Measurements from ENCODE around the gene NPAS3.

Gene NPAS3

DNA sequence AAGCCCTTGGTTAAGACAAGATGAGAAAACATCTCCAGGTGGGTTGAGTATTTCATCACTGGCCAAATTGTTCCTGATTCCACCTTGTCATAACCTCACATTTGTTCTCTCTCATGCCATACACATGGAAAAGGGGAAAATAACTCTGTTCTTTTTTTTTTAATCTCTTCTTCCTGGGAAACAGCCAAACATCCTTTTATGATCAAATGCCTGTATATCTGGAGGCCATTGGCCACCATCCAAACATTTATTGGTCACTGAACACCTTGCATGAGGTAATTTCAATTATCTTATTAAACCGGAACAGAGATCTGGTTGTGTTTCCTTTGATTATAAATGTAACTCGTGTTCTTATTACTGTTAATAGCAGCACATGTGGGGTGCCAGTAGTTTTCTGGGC, 469.6 kb downstream of the NPAS3 start:
- in situ Hi-C loops (cut with HindIII; ENCODE audit: low sequenced_read_pairs) = no loop called here

DNA sequence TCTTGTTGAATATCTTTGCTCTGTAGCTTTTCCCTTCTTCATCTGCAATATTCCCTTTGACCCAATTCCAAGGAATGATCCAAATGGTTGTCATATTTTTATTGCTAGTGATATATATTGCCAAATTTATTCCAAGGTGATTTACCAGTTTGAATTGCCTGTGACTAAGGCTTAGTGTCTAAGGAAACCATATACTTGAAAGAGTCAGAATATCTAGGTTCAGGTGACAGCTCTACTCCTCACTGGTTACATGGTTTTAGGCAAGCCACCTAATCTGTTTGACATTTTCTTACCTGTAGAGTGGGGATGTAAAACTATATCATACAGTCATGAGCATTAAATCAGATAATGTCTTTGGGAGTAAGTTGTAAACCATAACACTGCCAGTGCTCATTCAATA, 473.8 kb downstream of the NPAS3 start:
- in situ Hi-C loops (cut with HindIII; ENCODE audit: low sequenced_read_pairs) = no loop called here

DNA sequence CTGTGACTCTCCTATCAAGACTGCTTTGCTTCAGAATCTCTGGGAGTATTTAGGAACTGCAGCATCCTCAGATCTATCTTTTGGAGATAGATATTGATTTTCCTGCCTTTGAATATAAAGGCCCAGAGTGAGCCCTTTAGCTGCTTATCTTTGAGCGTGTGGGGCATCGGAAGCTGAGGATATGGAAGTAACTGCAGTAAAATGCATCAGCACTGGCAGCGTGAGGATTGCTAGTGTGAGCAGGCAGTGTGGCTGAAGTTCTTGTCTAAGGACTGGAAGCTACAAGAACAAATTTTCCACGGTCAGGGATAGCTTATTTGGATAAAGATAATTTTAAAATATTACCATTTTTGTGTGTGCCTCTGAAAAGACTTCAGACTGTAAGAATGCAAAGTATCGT, 474.7 kb downstream of the NPAS3 start:
- in situ Hi-C loops (cut with HindIII; ENCODE audit: low sequenced_read_pairs) = no loop called here

DNA sequence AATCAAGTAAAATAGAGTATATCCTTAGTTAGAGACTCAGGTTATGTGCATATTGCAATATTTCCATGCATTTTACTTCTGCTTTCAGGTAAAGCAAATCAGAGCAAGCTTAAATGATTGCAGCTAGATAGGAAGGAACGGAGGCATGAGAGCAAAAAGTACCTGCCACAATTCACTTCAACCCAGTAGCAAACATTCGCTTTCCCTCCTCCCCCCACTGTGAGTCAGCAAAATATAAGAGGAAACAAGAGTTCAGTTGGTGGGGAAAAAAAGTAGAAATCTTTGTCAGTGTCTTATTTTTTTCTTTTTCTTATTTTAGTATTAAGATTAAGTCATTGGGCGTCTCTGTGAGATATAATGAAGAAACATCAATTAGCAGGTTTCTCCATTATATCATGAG, 475.4 kb downstream of the NPAS3 start:
- in situ Hi-C loops (cut with HindIII; ENCODE audit: low sequenced_read_pairs) = no loop called here

DNA sequence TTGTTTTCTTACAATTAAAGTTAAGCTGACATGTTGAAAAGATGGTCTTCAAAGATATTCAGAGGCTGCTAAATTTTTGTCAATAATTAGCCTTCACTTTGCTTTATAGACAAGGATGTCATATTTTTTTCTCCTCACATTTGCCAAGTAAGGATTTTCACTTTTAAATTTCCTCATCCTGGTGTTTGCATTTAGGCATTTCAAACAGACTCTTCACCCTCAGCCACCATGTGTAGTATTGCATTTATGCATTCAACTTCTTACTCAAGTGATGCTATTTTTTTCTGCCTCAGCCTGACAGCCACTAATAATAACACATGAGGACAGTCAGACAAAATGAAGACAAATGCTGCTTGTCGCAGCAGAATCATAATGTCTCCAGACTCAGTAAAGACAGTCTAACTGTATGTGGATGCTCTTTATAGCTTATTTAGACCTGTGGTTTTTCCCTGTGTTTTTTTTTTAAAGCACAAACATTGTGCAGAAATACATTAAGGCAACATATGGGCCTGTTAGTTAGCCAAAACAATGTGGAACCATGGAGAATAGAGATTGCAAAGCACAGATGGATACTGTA, 481.5 kb downstream of the NPAS3 start:
- in situ Hi-C loops (cut with HindIII; ENCODE audit: low sequenced_read_pairs) = no loop called here

DNA sequence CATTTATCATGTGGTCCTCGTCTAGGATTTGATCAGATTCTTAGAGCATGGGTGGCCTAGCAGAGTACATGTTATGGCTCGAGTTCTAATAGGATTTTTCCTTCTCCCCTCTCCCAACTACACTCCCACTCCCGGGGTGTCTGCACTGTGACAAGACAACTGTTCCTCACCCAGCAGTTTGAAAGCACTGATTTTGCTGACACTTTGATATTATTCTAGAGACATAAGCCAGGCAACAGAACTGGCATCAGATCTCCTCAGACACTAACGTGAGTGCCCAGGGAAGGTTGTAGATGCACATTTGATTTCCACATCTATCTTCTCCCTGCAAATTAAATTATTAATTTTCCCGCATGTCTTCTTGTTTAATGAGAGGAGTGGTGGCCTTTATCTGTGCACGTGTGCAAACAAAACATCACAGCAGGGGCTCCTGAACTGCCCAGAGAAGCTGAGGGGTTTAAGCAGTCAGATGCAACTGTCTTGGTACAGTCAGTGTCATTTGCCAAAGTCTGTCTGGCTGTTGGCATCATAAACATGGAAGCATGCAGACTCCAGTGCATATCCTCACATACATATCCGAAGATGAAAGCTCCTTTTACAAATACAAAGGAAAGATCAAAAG, 491.8 kb downstream of the NPAS3 start:
- in situ Hi-C loops (cut with HindIII; ENCODE audit: low sequenced_read_pairs) = no loop called here

DNA sequence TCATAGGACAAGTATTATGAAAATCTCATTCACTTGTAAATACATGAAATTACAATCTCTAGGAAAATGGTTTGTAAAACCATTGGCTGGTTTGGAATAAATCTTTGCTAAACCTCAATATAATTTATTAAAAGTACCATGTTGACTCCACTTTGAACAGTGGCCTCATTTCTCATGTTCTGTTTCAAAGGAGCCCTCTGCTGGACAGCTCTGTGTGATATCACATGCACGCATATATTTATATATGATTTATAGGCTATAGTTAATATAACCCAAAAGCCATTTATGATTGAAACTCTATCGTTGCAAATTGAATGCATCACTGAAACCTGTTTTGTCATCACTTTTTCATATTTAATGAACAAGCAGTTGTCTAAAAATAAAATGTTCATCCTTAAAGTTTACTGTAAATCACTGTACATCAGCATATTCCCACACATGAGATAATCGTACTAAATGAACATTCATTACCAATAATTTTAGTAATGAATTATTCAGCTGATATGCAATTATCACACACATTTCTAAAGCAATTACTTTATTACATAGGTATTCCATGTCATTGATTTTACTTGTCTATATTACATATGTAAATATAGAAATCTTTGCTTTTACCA, 493.8 kb downstream of the NPAS3 start:
- in situ Hi-C loops (cut with HindIII; ENCODE audit: low sequenced_read_pairs) = no loop called here

DNA sequence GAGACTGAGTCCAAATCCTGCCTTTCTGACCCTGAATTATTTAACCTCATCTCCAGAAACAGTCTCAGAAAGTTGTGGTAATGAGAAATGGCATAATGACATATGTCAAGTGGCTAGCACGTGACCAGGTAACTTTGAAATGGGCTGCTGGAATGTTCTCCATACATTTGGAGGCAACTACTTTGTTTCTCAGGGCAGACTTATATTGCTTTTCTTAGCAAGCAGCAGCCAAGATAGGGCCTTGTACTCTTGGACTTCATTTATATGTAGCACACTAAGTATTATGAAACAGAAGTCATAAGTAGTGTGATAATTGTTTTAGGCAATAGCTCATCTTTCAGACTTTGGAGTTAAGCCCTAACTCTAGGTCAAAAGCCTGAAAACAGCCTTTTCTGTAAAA, 494.7 kb downstream of the NPAS3 start:
- in situ Hi-C loops (cut with HindIII; ENCODE audit: low sequenced_read_pairs) = no loop called here

DNA sequence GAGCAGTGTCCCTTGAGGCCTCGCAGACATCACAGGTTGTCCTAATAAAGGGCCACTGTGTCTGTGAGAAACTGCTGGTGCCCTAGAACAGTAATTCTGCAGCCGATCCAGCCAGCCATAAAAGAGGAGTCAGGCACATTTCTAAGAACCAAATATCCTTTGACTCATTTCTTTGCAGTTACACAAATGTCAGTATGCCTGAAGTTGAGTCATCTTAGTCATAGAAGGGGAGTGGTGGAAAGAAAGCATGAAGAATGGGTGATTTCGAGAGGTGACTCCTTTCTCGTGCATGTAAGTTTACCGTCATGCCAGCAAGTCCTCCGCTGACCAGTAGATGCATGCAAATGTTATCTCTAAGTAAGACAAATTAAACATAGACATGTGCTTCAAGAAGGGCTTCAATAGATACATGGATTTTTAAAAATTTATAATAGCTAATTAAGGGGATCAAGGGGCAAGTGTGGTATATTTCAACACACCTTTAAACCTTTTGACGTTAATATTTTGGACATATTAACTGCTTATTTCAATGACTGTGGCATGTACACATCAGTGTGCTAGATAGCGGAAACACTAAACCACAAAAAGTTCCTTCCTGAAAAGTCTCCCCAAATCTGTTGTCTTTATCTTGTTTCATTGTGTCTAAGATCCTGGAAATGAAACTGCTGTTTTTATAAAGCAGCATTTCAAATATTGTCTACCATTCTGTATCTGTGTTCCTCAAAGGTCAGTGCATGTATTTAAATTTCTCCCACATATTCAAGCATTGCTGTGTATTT, 497.4 kb downstream of the NPAS3 start:
- in situ Hi-C loops (cut with HindIII; ENCODE audit: low sequenced_read_pairs) = no loop called here

DNA sequence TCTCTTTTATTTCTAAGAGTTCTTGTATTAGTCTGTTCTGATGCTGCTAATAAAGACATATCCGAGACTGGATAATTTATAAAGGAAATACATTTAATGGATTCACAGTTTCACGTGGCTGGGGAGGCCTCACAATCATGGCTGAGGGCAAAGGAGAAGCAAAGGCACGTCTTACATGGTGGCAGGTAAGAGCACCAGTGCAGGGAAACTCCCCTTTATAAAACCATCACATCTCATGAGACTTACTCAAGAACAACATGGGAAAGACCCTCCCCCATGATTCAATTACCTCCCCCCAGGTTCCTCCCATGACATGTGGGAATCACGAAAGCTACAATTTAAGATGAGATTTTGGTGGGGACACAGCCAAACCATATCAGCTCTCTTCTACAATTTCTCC, 503.0 kb downstream of the NPAS3 start:
- in situ Hi-C loops (cut with HindIII; ENCODE audit: low sequenced_read_pairs) = no loop called here

DNA sequence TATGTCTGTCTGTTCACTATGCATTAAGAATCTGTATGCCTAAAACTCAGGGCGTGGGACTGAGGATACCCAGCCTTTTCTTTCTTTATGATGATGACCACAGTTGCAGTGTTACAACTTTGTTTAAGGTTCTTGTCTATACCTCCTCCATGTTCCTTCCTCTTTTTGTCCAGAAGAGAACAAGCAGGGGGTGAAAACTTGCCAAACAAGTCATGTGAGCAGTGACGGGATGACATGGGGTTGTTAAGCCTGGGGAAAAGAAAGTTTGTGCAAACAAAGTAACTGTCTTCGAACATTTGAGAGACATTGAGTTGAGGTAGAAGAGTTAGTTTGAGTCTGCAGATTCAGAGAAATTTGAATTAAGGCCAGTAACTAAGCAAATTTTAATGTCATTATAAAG, 505.5 kb downstream of the NPAS3 start:
- in situ Hi-C loops (cut with HindIII; ENCODE audit: low sequenced_read_pairs) = no loop called here

DNA sequence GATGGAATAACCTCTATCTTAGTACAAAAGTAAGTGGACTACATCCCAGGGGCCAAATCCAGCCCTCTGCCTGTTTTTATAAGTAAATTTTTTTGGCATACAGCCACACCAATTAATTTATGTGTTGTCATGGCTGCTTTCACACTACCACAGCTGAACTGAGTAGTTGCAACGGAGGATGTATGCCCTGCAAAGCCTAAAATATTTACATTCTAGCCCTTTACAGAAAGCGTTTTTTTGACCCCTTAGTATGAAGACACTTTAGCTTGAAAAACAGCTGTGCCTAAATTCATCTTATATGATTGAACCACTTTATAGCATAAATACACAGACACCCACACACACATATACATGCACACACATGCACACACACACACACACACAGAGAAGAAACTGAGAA, 510.6 kb downstream of the NPAS3 start:
- in situ Hi-C loops (cut with HindIII; ENCODE audit: low sequenced_read_pairs) = no loop called here

DNA sequence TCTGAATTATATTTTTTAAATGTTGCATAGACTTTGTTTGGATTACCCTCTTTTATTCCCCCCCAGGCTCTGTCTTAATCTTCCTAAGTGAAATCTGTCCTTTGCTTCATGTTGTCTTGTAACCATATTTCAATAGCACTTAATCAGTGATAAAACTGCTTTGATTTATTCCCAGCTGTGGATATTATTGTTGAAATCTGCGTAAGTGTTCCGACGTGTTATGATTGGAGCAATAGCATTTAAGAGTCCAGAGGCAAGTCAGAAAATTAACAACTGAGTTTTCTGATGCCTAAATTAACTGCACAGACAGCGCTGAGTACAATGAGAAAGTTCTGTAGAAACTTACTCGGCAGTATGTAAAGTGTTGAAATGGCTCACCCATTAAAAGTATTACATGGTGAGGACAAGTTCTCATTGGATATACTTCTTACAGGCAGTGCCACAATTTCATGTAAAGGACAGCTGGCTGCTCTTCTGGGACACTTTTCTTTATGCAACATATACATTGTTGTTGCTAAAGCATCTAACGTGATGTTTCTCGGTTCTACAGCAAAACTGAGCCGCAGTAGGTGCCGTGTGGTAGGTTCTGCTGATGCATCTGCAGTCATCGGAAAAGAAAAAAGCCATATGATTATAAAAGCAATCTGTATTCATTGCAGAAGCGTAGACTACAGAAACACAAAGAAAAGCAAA, 511.2 kb downstream of the NPAS3 start:
- in situ Hi-C loops (cut with HindIII; ENCODE audit: low sequenced_read_pairs) = no loop called here

DNA sequence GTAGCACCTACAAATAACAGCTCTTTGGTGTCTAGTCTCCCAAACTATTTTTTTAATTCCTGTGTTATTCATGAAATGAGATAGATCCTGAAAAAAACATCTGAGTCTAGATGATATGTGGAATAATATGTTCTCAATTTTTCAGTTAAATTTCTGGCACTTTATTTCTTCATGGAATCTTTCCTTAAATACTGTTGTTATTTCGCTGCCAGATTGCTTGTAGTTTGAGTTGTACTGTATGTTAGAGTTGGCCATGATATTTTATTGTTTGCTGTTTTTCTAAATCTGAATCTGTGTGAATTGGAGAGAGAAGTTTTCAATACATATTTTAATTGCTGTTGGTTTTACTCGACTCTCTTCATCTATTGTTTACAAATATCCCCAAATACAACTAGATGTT, 511.7 kb downstream of the NPAS3 start:
- in situ Hi-C loops (cut with HindIII; ENCODE audit: low sequenced_read_pairs) = no loop called here

DNA sequence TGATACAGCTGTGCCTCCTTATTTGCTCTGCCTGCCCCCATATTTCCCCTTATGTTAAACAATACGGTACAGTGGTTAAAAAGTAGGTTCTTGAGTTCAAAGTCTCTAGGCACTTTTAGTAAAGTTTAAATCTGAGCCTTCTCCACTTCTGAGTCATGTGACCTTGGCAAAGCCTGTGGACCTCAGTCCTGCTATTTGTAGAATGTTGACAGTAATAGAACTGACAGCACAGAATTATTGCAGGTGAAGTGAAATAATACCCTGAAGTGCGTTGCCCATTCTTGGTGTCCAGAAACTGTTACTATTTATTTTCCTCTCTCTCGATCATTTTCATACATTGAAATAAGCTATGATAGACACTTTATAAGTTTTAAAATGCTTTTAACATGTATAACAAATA, 512.5 kb downstream of the NPAS3 start:
- in situ Hi-C loops (cut with HindIII; ENCODE audit: low sequenced_read_pairs) = no loop called here

DNA sequence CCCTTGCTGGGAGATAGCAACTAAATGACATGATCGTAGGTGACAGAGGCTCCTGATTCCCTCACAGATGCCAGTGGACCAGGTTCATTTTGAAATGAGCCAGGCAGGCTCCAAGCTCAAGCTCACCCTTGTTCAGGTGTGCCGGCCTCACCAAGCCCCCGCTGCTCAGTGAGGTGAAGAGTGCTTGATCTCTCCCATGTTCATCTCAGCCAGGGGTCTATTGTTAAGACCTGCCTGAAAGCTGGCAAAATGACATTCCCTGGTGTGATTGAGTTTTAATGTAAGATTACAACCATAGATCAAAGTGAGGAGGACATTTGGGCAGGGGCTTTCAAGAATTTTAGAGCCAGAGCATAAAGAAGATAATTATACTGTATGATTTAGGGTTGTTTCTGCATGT, 514.3 kb downstream of the NPAS3 start:
- in situ Hi-C loops (cut with HindIII; ENCODE audit: low sequenced_read_pairs) = no loop called here

DNA sequence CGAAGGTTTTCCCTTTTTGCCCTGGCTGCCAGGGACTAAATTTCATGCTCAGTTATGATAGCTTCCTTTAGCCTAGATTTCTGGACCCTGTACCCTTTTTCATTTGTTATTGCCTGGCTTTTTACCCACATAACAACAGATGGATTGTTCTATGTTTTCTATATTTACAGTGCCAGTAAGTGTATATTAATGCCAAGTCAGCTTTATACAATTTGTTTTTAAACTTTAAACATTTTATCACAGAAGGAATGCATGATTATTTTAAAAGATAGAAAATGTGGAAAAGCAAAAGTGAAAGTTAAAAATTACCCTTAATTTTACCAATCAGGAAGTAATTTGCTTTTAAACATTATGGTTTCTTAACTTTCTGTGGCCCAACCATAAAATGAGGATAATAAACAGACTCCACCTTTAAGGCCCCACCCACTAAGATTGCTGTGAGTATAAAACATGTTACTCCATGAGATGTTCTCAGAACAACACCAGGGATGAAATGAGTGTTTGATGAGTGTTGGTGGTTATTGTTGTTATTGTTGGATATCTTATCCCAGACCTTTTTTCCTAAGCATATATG, 515.4 kb downstream of the NPAS3 start:
- in situ Hi-C loops (cut with HindIII; ENCODE audit: low sequenced_read_pairs) = no loop called here

DNA sequence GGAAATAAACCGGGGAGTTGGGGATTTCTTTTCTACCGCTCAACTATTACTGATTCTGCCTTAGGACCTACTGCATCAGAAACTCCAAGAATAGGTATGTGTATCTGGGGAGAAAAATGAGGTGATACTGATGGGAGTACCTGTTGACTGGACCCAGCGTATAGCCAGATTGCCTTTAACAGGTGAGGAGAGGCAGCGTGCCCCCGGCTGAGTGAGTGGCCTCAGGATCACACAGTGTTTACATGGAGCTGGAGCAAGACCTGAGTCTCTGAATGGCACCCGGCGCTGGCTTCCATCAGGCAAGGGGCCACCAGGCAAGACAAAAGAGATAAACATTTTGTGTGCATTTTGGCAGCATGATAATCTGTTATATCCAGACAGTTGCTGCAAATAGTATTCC, 516.0 kb downstream of the NPAS3 start:
- in situ Hi-C loops (cut with HindIII; ENCODE audit: low sequenced_read_pairs) = no loop called here

DNA sequence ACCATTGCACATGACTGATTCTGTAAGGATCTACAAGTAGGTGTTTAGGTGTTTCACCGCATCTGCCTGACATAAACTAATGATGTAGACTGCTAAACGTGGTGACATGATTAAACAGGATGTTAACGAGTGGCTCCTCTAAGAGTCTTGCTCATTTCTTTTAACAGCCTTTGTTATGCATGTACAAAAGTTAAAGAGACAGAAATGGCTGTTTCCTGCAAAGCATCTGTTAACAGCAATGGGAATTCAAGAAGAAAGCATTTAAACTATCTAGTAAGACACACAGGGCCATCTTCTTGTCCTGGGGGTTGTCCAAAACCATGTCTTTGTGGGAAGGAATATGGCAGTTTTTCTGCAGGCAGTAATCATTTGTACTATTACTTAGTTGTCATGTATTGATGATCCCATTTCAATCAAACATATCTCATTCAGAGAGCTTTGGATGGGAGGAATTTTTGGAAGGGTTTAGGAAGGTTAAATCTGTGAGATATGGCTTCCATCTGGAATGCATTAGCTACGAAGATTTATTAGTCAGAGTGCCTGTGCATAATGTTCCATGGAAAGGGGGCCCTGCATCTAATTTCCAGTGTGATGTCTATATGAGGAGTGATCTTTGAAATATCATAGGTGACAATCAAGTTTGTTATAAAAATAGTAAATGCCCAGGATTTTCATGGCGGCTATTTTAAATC, 517.1 kb downstream of the NPAS3 start:
- in situ Hi-C loops (cut with HindIII; ENCODE audit: low sequenced_read_pairs) = no loop called here

DNA sequence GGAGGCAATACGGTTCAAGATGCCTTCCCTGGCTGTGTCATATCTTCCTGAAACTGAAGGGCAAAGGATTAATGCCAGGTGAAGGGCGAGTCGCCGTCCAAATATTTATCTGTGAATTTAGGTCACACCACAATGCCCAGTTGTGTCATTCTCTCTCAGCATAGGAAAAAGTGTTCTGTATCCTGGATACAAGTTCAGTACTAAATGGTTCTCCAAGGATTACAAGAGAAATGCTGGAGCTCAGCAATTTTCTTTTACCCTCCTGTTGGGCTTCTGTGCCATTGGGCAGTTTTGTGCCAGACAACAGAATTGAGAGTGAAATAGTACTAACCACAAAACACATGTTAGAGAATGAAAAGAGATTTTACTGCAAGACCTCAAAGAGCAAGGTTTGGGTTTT, 518.3 kb downstream of the NPAS3 start:
- in situ Hi-C loops (cut with HindIII; ENCODE audit: low sequenced_read_pairs) = no loop called here

DNA sequence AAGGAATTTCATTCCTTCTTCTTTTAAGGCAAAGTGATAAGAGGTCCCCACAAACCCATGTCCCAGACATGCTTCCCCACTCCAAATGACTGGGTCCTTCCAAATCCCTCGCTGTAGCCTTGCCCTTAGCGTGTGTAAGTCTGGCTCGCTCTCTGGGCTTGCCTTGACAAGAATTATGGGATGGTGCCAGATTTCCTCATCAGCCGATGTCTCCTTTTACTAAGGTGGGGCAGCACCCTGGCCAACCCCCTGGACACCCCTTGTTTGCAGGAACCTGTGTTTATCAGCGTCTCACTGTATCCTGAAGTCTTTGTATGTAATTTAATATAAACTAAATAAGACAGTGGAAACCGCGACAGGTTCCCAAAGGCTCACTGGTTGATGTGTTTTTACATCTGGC, 518.9 kb downstream of the NPAS3 start:
- in situ Hi-C loops (cut with HindIII; ENCODE audit: low sequenced_read_pairs) = no loop called here
